PC-9 (cell line): ENCODE results near the gene ATP5PO. TPM values are rescaled to one million over a fixed set of nuclear protein-coding genes. Genes with fewer than 3 reads are reported as not detected.

Source experiments
- BruUV-seq: library from RNA; stranded (reverse); fragments of 400-500 nt; replicated peaks from 2 replicates; lab custom pipeline; 2021; lab: Mats Ljungman, UMichigan
- CTCF ChIA-PET: fragments of 300-600 bp; sonication (Branson Sonifier 250); formaldehyde crosslinking; loops from one replicate; lab custom pipeline; 2022; ENCODE audit warnings: antibody characterized with exemption; lab: Charles Lee
- POLR2A ChIA-PET: fragments of 300-600 bp; sonication (Branson Sonifier 250); formaldehyde crosslinking; loops from one replicate; lab custom pipeline; 2022; ENCODE audit warnings: antibody characterized with exemption; ENCODE audit not compliant: unreplicated experiment; lab: Charles Lee
- DNase-seq, 2 experiments: peaks; one replicate each; pipeline versions ENCODE4 v3.0.0 to v3.0.0-alpha.2; 2015 to 2022; ENCODE audit warnings: mixed read lengths in 1 of 2
- H2AFZ ChIP-seq: fragments of 200-600 bp; sonication (generic); 2 replicates; pipeline ENCODE4 v1.8.1; 2017; ENCODE audit warnings: antibody characterized with exemption
- H3F3A ChIP-seq: fragments of 200-600 bp; sonication (generic); 2 replicates; pipeline ENCODE4 v1.8.1; 2017; ENCODE audit warnings: antibody characterized with exemption, mild to moderate bottlenecking, low read depth; ENCODE audit not compliant: insufficient read depth
- H3K27ac ChIP-seq: fragments of 200-600 bp; sonication (generic); 2 replicates; pipeline ENCODE4 v1.6.1; 2016; ENCODE audit warnings: mixed run types
- H3K27me3 ChIP-seq: fragments of 200-600 bp; sonication (generic); 2 replicates; pipeline ENCODE4 v1.6.1; 2016; ENCODE audit warnings: low read depth, mixed run types; ENCODE audit not compliant: insufficient read depth
- H3K36me3 ChIP-seq: fragments of 200-600 bp; sonication (generic); 2 replicates; pipeline ENCODE4 v1.6.1; 2016; ENCODE audit warnings: low read depth, mixed run types
- H3K4me1 ChIP-seq: fragments of 200-600 bp; sonication (generic); replicated peaks from 2 replicates; pipeline ENCODE4 v1.6.1; 2016; ENCODE audit warnings: mixed run types; ENCODE audit not compliant: insufficient read depth
- H3K4me2 ChIP-seq: fragments of 200-600 bp; sonication (generic); 2 replicates; pipeline ENCODE4 v1.6.1; 2017; ENCODE audit warnings: mixed run types
- H3K4me3 ChIP-seq: fragments of 200-600 bp; sonication (generic); 2 replicates; pipeline ENCODE4 v1.6.1; 2016; ENCODE audit warnings: mixed run types
- H3K79me2 ChIP-seq: fragments of 200-600 bp; sonication (generic); 2 replicates; pipeline ENCODE4 v1.6.1; 2017; ENCODE audit warnings: low read depth, mixed run types
- H3K9me2 ChIP-seq: fragments of 200-600 bp; sonication (generic); 2 replicates; pipeline ENCODE4 v1.8.1; 2017; ENCODE audit warnings: mild to moderate bottlenecking; ENCODE audit not compliant: insufficient read depth
- H3K9me3 ChIP-seq: fragments of 200-600 bp; sonication (generic); 2 replicates; pipeline ENCODE4 v1.8.1; 2016; ENCODE audit warnings: low read depth; ENCODE audit not compliant: insufficient read depth
- H4K20me1 ChIP-seq: fragments of 200-600 bp; sonication (generic); 2 replicates; pipeline ENCODE4 v1.8.1; 2017; ENCODE audit not compliant: insufficient read depth
- EZH2 ChIP-seq: fragments of 200-600 bp; sonication (generic); IDR thresholded peaks from 2 replicates; pipeline ENCODE4 v1.8.0; 2017; ENCODE audit warnings: antibody characterized with exemption, low read depth
- intact Hi-C: fragments of 100-400 bp; cut with micrococcal nuclease; formaldehyde crosslinking; loops from one replicate; pipeline ENCODE4 v1.10.0; 2022; ENCODE audit not compliant: unreplicated experiment
- total RNA-seq: library from RNA; stranded (reverse); gene quantifications from 2 replicates; pipeline ENCODE4 v1.2.3, GENCODE V29; 2021
- TF ChIP-seq, protein P1 (sequence below): fragments of 200-600 bp; sonication (generic); conservative IDR thresholded peaks from 2 replicates; pipeline ENCODE4 v1.6.1; 2017; ENCODE audit warnings: mixed run types, antibody characterized with exemption, mild to moderate bottlenecking, moderate library complexity

ATP5PO gene
- total RNA-seq, 1 experiment from 2014 or later: 134 TPM

DNA sequence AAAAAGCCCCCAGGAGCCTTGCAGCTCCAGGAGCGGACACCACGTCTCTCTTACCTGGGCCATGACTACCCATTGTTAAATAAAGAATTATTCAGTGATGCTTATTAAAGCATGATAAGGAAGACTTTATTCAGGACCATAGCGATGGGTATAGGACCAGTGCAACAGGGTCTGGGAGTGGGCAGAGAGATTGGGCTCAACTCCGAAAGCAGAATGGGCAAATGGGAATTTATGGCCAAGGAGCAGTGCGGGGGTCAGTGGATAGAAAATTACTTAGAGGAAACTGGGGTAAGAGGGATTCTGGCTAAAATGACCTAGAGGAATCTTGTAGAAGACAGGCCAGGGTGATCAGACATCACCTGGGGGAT is 580 bp upstream of the ATP5PO start:
- peak overlapping the region; percentile 72 for H3K4me2 ChIP-seq
- peaks cover 11% of the 10 kb centered on the region; the same call in 1 of the 2 replicates for H3K4me1 ChIP-seq
- intact Hi-C loops: no loop called here
- peak overlapping the region; percentile 85 for H3K4me3 ChIP-seq
- H2AFZ ChIP-seq: peak overlapping the region; percentile 80
- no peak overlapping the region for H3K27ac ChIP-seq
- ChIA-PET POLR2A (no interaction called here), CTCF (no interaction called here)
- no peaks in the 10 kb centered on the region for H3K9me2 ChIP-seq
- TF ChIP-seq, protein P1, sequence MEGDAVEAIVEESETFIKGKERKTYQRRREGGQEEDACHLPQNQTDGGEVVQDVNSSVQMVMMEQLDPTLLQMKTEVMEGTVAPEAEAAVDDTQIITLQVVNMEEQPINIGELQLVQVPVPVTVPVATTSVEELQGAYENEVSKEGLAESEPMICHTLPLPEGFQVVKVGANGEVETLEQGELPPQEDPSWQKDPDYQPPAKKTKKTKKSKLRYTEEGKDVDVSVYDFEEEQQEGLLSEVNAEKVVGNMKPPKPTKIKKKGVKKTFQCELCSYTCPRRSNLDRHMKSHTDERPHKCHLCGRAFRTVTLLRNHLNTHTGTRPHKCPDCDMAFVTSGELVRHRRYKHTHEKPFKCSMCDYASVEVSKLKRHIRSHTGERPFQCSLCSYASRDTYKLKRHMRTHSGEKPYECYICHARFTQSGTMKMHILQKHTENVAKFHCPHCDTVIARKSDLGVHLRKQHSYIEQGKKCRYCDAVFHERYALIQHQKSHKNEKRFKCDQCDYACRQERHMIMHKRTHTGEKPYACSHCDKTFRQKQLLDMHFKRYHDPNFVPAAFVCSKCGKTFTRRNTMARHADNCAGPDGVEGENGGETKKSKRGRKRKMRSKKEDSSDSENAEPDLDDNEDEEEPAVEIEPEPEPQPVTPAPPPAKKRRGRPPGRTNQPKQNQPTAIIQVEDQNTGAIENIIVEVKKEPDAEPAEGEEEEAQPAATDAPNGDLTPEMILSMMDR: no peak
- no peak for TF ChIP-seq EZH2
- peaks cover 31% of the 10 kb centered on the region for H3K79me2 ChIP-seq
- H3K36me3 ChIP-seq: no peaks in the 10 kb centered on the region
- H4K20me1 ChIP-seq: no peaks in the 10 kb centered on the region
- no TSS peak for BruUV-seq
- no peaks in the 10 kb centered on the region for H3K9me3 ChIP-seq
- no peak for DNase-seq
- no peaks in the 10 kb centered on the region for H3K27me3 ChIP-seq
- H3F3A ChIP-seq: no peaks in the 10 kb centered on the region

DNA sequence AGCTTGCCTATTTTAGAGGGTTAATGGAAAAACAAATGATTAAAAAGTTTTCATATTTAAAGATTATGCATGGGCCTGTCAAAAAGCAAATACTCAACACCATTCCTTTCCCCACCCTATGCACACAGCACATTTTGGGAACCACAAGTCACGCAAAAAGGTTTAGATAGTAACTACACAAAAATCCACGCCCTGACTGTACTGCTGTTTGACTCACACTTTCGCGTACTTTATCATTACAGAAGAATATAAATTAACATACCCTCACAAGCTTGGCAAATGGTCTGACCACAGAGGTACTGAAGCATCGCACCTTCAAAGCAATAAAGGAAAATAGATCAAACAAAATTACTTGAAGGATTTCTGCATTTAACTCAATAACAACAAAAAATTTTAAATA is 1.4 kb downstream of the ATP5PO start:
- TF ChIP-seq, protein P1: no peak
- TF ChIP-seq EZH2: no peak
- peak overlapping the region; percentile 97 for H3K4me2 ChIP-seq
- no peak overlapping the region for H2AFZ ChIP-seq
- intact Hi-C loops: no loop called here
- H3K27me3 ChIP-seq: no peaks in the 10 kb centered on the region
- no peaks in the 10 kb centered on the region for H4K20me1 ChIP-seq
- H3F3A ChIP-seq: no peaks in the 10 kb centered on the region
- DNase-seq: no peak
- BruUV-seq: no TSS peak
- no peaks in the 10 kb centered on the region for H3K9me3 ChIP-seq
- no peak overlapping the region for H3K27ac ChIP-seq
- H3K36me3 ChIP-seq: no peaks in the 10 kb centered on the region
- H3K9me2 ChIP-seq: no peaks in the 10 kb centered on the region
- peak overlapping the region; percentile 85 for H3K4me3 ChIP-seq
- peaks cover 11% of the 10 kb centered on the region; the same call in 1 of the 2 replicates for H3K4me1 ChIP-seq
- H3K79me2 ChIP-seq: peaks cover 31% of the 10 kb centered on the region
- ChIA-PET POLR2A (no interaction called here), CTCF (no interaction called here)

- TF ChIP-seq, protein P1: no peak
- no peak for TF ChIP-seq EZH2
- ChIA-PET CTCF (no interaction called here), POLR2A (no interaction called here)
- Histone ChIP-seq H3F3A (no peaks in the 10 kb centered on the region), H3K9me2 (no peaks in the 10 kb centered on the region), H3K4me2 (no peak overlapping the region), H3K27ac (no peak overlapping the region), H4K20me1 (no peaks in the 10 kb centered on the region), H3K27me3 (no peaks in the 10 kb centered on the region), H3K79me2 (peaks cover 23% of the 10 kb centered on the region), H2AFZ (no peak overlapping the region), H3K9me3 (no peaks in the 10 kb centered on the region), H3K4me3 (no peak overlapping the region), H3K36me3 (0 out of 2 replicates have a peak, but pooled peaks cover 4% of the 10 kb centered on the region), H3K4me1 (peaks cover 7% of the 10 kb centered on the region; the same call in 1 of the 2 replicates)
- BruUV-seq: no TSS peak
- intact Hi-C loops: no loop called here
- DNase-seq: no peak
Observed at GRCh38 chr21:33909756-33910155, 5.8 kb downstream of the ATP5PO start.
